ENCODE measurements around the gene RNU6-1.

RNU6-1 gene

GRCh38 chr15:67820122-67820991 is 19.5 kb downstream of the RNU6-1 start:
- no peak for DNase-seq

- no peak for DNase-seq
Measured at GRCh38 chr15:67819636-67820035, 20.2 kb downstream of the RNU6-1 start.

GRCh38 chr15:67818464-67818863 is 21.4 kb downstream of the RNU6-1 start:
- no peak for DNase-seq

GRCh38 chr15:67816668-67817067 is 23.2 kb downstream of the RNU6-1 start:
- DNase-seq: no peak

- DNase-seq: no peak
Measured at GRCh38 chr15:67815036-67815592, 24.7 kb downstream of the RNU6-1 start.

GRCh38 chr15:67813104-67813634 is 26.7 kb downstream of the RNU6-1 start:
- no peak for DNase-seq

- no peak for DNase-seq
Measured at GRCh38 chr15:67812241-67812644, 27.6 kb downstream of the RNU6-1 start.

GRCh38 chr15:67809866-67810265 is 30.0 kb downstream of the RNU6-1 start:
- no peak for DNase-seq

- no peak for DNase-seq
Measured at GRCh38 chr15:67809441-67809840, 30.4 kb downstream of the RNU6-1 start.

GRCh38 chr15:67808821-67809220 is 31.0 kb downstream of the RNU6-1 start:
- DNase-seq: no peak

GRCh38 chr15:67807836-67808235 is 32.0 kb downstream of the RNU6-1 start:
- DNase-seq: no peak

- DNase-seq: no peak
Measured at GRCh38 chr15:67807141-67807540, 32.7 kb downstream of the RNU6-1 start.

- DNase-seq: no peak
Measured at GRCh38 chr15:67806536-67806935, 33.3 kb downstream of the RNU6-1 start.

GRCh38 chr15:67805666-67806516 is 34.0 kb downstream of the RNU6-1 start:
- no peak for DNase-seq

GRCh38 chr15:67805008-67805665 is 34.7 kb downstream of the RNU6-1 start:
- DNase-seq: no peak

- no peak for DNase-seq
Measured at GRCh38 chr15:67803996-67804843, 35.6 kb downstream of the RNU6-1 start.

GRCh38 chr15:67803299-67803698 is 36.5 kb downstream of the RNU6-1 start:
- DNase-seq: no peak

- no peak for DNase-seq
Measured at GRCh38 chr15:67801926-67802914, 37.6 kb downstream of the RNU6-1 start.

GRCh38 chr15:67801142-67801541 is 38.7 kb downstream of the RNU6-1 start:
- no peak for DNase-seq

- DNase-seq: no peak
Measured at GRCh38 chr15:67799801-67800205, 40.0 kb downstream of the RNU6-1 start.

Data from GOT3 (cell line).